Measurements from ENCODE around the gene PDE3A. TPM values are rescaled to one million over a fixed set of nuclear protein-coding genes. Genes with fewer than 3 reads are reported as not detected.

PDE3A gene
- total RNA-seq, 2 donors from 2014 or later: 5.5 to 6.2 TPM

- 94% methylated on average over 3 of the region's 3 CpGs for WGBS
These were observed 208.2 kb downstream of the PDE3A start for GRCh38 chr12:20576528-20576927.

GRCh38 chr12:20577054-20577453, 208.7 kb downstream of the PDE3A start:
- Histone ChIP-seq H3K4me1 (replicated peaks) (no peaks in the 10 kb centered on the region), H3K9me3 (no peaks in the 10 kb centered on the region), H3K27me3 (replicated peaks; ENCODE audit: insufficient read depth) (no peaks in the 10 kb centered on the region), H3K4me3 (no peak overlapping the region), H3K27ac (no peak overlapping the region), H3K36me3 (no peaks in the 10 kb centered on the region)
- no peak for DNase-seq (ENCODE audit: low spot score)
- 88% methylated on average over 2 of the region's 2 CpGs for WGBS
- no peak for TF ChIP-seq CTCF (IDR thresholded peaks at IDR 0.05)
- TF ChIP-seq POLR2AphosphoS5 (IDR thresholded peaks at IDR 0.05): no peak
- TF ChIP-seq POLR2A (IDR thresholded peaks at IDR 0.05): no peak
- intact Hi-C loops (cut with DNase I): no loop called here

More at GRCh38 chr12:20576528-20576927, 208.2 kb downstream of the PDE3A start:
- DNase-seq (ENCODE audit: low spot score): no peak
- Histone ChIP-seq H3K27me3 (replicated peaks; ENCODE audit: insufficient read depth) (no peaks in the 10 kb centered on the region), H3K4me3 (no peak overlapping the region), H3K9me3 (no peaks in the 10 kb centered on the region), H3K27ac (no peak overlapping the region), H3K36me3 (no peaks in the 10 kb centered on the region), H3K4me1 (replicated peaks) (no peaks in the 10 kb centered on the region)
- intact Hi-C loops (cut with DNase I): no loop called here
- no peak for TF ChIP-seq CTCF (IDR thresholded peaks at IDR 0.05)
- no peak for TF ChIP-seq POLR2AphosphoS5 (IDR thresholded peaks at IDR 0.05)
- TF ChIP-seq POLR2A (IDR thresholded peaks at IDR 0.05): no peak

- no peak for TF ChIP-seq POLR2A (IDR thresholded peaks at IDR 0.05)
- TF ChIP-seq CTCF (IDR thresholded peaks at IDR 0.05): no peak
- TF ChIP-seq POLR2AphosphoS5 (IDR thresholded peaks at IDR 0.05): no peak
- no peak overlapping the region for H3K4me3 ChIP-seq
- H3K4me1 ChIP-seq (replicated peaks): no peaks in the 10 kb centered on the region
- no peaks in the 10 kb centered on the region for H3K9me3 ChIP-seq
- DNase-seq (ENCODE audit: low spot score): no peak
- H3K27me3 ChIP-seq (replicated peaks; ENCODE audit: insufficient read depth): no peaks in the 10 kb centered on the region
- intact Hi-C loops (cut with DNase I): no loop called here
- H3K36me3 ChIP-seq: no peaks in the 10 kb centered on the region
- 89% methylated on average over 7 of the region's 7 CpGs for WGBS
- no peak overlapping the region for H3K27ac ChIP-seq
These were observed 209.8 kb downstream of the PDE3A start for GRCh38 chr12:20578142-20578541.

GRCh38 chr12:20585055-20585625, 216.8 kb downstream of the PDE3A start:
- Histone ChIP-seq H3K27ac (no peak overlapping the region), H3K4me3 (no peak overlapping the region), H3K9me3 (no peaks in the 10 kb centered on the region), H3K27me3 (replicated peaks; ENCODE audit: insufficient read depth) (no peaks in the 10 kb centered on the region), H3K36me3 (no peaks in the 10 kb centered on the region), H3K4me1 (replicated peaks) (no peaks in the 10 kb centered on the region)
- TF ChIP-seq CTCF (IDR thresholded peaks at IDR 0.05): no peak
- no peak for TF ChIP-seq POLR2A (IDR thresholded peaks at IDR 0.05)
- TF ChIP-seq POLR2AphosphoS5 (IDR thresholded peaks at IDR 0.05): no peak
- 43% methylated on average over 3 of the region's 3 CpGs for WGBS
- DNase-seq (ENCODE audit: low spot score): no peak
- intact Hi-C loops (cut with DNase I): no loop called here

GRCh38 chr12:20585913-20586312, 217.6 kb downstream of the PDE3A start:
- no peak for DNase-seq (ENCODE audit: low spot score)
- no peaks in the 10 kb centered on the region for H3K27me3 ChIP-seq (replicated peaks; ENCODE audit: insufficient read depth)
- no peak overlapping the region for H3K27ac ChIP-seq
- no peaks in the 10 kb centered on the region for H3K4me1 ChIP-seq (replicated peaks)
- 95% methylated on average over 2 of the region's 2 CpGs for WGBS
- intact Hi-C loops (cut with DNase I): no loop called here
- H3K4me3 ChIP-seq: no peak overlapping the region
- H3K9me3 ChIP-seq: no peaks in the 10 kb centered on the region
- H3K36me3 ChIP-seq: no peaks in the 10 kb centered on the region
- TF ChIP-seq CTCF (IDR thresholded peaks at IDR 0.05) (no peak), POLR2AphosphoS5 (IDR thresholded peaks at IDR 0.05) (no peak), POLR2A (IDR thresholded peaks at IDR 0.05) (no peak)

Measured in prostate gland (tissue), 2 donors.